H7 (cell line): ENCODE data around the gene TMEM97. TPM values are rescaled to one million over a fixed set of nuclear protein-coding genes. Genes with fewer than 3 reads are reported as not detected.
A peak's percentile ranks its signal among the peaks of the same experiment; 100 is the strongest.

ENCODE experiments used
- DNase-seq: peaks from one replicate; pipeline ENCODE4 v3.0.0; 2012
- H3K27me3 ChIP-seq: 2 replicates; pipeline ENCODE4 v1.6.0; 2011; ENCODE audit warnings: mild to moderate bottlenecking, low read length; ENCODE audit not compliant: control insufficient read depth, insufficient read depth
- H3K36me3 ChIP-seq: replicated peaks from 2 replicates; pipeline ENCODE4 v1.5.1; 2011; ENCODE audit warnings: low read length; ENCODE audit not compliant: control insufficient read depth, insufficient read depth
- H3K4me3 ChIP-seq: 2 replicates; pipeline ENCODE4 v1.5.1; 2011; ENCODE audit warnings: low read depth, mild to moderate bottlenecking, control low read depth, low read length, moderate library complexity; ENCODE audit not compliant: insufficient read depth
- total RNA-seq: library from RNA; depleted of rRNA; stranded (reverse); fragments of >200 nt; shearing (Covaris generic); gene quantifications from 2 replicates; pipeline ENCODE4 v1.2.3, GENCODE V29; 2014

TMEM97 gene
- total RNA-seq, 1 experiment from 2014 or later: 90.4 TPM

GRCh38 chr17:28357901-28358197 is 38.8 kb downstream of the TMEM97 start:
- peaks cover 28% of the 10 kb centered on the region for H3K36me3 ChIP-seq
- no peaks in the 10 kb centered on the region for H3K27me3 ChIP-seq
- H3K4me3 ChIP-seq: peak overlapping the region; percentile 89
- DNase-seq: no peak

GRCh38 chr17:28363186-28363585 is 44.2 kb downstream of the TMEM97 start:
- H3K36me3 ChIP-seq: peaks cover 8% of the 10 kb centered on the region
- DNase-seq: no peak
- no peaks in the 10 kb centered on the region for H3K27me3 ChIP-seq
- H3K4me3 ChIP-seq: no peak overlapping the region

- no peak for DNase-seq
- Histone ChIP-seq H3K36me3 (peaks cover 8% of the 10 kb centered on the region), H3K27me3 (no peaks in the 10 kb centered on the region), H3K4me3 (no peak overlapping the region)
Measured at GRCh38 chr17:28363776-28364650, 45.0 kb downstream of the TMEM97 start.

- H3K4me3 ChIP-seq: no peak within 1 kb of the TSS
- DNase-seq: no peak
- H3K27me3 ChIP-seq: no peaks in the 10 kb centered on the region
- H3K36me3 ChIP-seq: peaks cover 4% of the 10 kb centered on the region
Measured at GRCh38 chr17:28364665-28365363, 45.8 kb downstream of the TMEM97 start, which contains the start of gene SEBOX. Gene SEBOX, minus strand, starts transcription at chr17:28365199. Its CDS starts 48 bp downstream, at chr17:28365151.

- no peak for DNase-seq
- no peak overlapping the region for H3K4me3 ChIP-seq
- no peaks in the 10 kb centered on the region for H3K27me3 ChIP-seq
- H3K36me3 ChIP-seq: peaks cover 1% of the 10 kb centered on the region
Measured at GRCh38 chr17:28365487-28365886, 46.5 kb downstream of the TMEM97 start.

- Histone ChIP-seq H3K27me3 (peaks cover under 1% of the 10 kb centered on the region; the same call in 1 of the 2 replicates), H3K36me3 (no peaks in the 10 kb centered on the region), H3K4me3 (no peak overlapping the region)
- DNase-seq: peak; percentile 70
Measured at GRCh38 chr17:28366605-28367004, 47.6 kb downstream of the TMEM97 start.

- no peak overlapping the region for H3K4me3 ChIP-seq
- H3K27me3 ChIP-seq: peaks cover 11% of the 10 kb centered on the region
- no peaks in the 10 kb centered on the region for H3K36me3 ChIP-seq
- DNase-seq: no peak
Measured at GRCh38 chr17:28367641-28368305, 48.8 kb downstream of the TMEM97 start.

GRCh38 chr17:28368306-28368831 is 49.4 kb downstream of the TMEM97 start:
- no peaks in the 10 kb centered on the region for H3K36me3 ChIP-seq
- DNase-seq: no peak
- peaks cover 17% of the 10 kb centered on the region for H3K27me3 ChIP-seq
- H3K4me3 ChIP-seq: no peak overlapping the region

GRCh38 chr17:28368915-28369683 is 50.1 kb downstream of the TMEM97 start:
- H3K27me3 ChIP-seq: peaks cover 20% of the 10 kb centered on the region
- no peak for DNase-seq
- H3K4me3 ChIP-seq: no peak overlapping the region
- H3K36me3 ChIP-seq: no peaks in the 10 kb centered on the region

- H3K27me3 ChIP-seq: peaks cover 20% of the 10 kb centered on the region
- no peak overlapping the region for H3K4me3 ChIP-seq
- no peaks in the 10 kb centered on the region for H3K36me3 ChIP-seq
- DNase-seq: no peak
Measured at GRCh38 chr17:28369684-28370034, 50.7 kb downstream of the TMEM97 start.

- peak within 1 kb of the TSS; percentile 12; the same call in 1 of the 2 replicates for H3K4me3 ChIP-seq
- H3K36me3 ChIP-seq: no peaks in the 10 kb centered on the region
- H3K27me3 ChIP-seq: peaks cover 20% of the 10 kb centered on the region
- DNase-seq: peak; percentile 81
Measured at GRCh38 chr17:28370035-28370743, 51.2 kb downstream of the TMEM97 start, which contains the start of gene VTN. Gene VTN, minus strand, starts transcription at chr17:28370307. Its CDS starts 104 bp downstream, at chr17:28370203.

GRCh38 chr17:28370744-28371103 is 51.7 kb downstream of the TMEM97 start:
- no peak for DNase-seq
- H3K4me3 ChIP-seq: 0 out of 2 replicates have a peak overlapping the region, but pooled peaks have one; percentile 12
- H3K36me3 ChIP-seq: no peaks in the 10 kb centered on the region
- peaks cover 20% of the 10 kb centered on the region for H3K27me3 ChIP-seq
